ENCODE measurements around the gene RREB1. TPM values are rescaled to one million over a fixed set of nuclear protein-coding genes. Genes with fewer than 3 reads are reported as not detected.

The RREB1 gene
- total and polyA plus RNA-seq, 2 of the 4 experiments (the other 2 are of a cell fraction), result 8.4 to 14.5 TPM

DNA sequence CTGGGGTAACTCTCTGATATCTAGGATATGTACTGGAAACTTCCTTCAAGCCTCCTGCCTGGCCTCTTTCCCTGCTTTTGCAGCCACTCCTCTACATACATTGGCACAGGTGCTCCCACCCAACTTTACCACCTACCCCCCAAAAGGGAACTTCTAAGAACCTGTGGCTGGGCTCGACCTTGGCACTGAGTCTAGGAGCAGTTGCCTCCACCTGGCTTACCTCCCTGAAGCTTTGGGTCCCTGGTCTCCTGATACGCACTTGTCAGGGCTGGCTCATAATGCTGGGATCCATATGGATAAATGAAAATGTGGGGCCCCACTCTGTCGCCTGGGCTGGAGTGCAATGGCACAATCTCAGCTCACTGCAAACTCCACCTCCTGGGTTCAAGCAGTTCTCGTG lies 149.0 kb downstream of the RREB1 start:
- Histone ChIP-seq H3K18ac (ENCODE audit: low read depth, low read length) (no peak overlapping the region), H3K4me1 (ENCODE audit: control insufficient read depth, insufficient read depth, low read length) (peaks cover 3% of the 10 kb centered on the region), H3K9me3 (ENCODE audit: control insufficient read depth, insufficient read depth, low read length) (peaks cover 5% of the 10 kb centered on the region), H3K9me1 (ENCODE audit: insufficient read depth, low read length) (peaks cover 10% of the 10 kb centered on the region), H3K4me3 (ENCODE audit: insufficient read depth, low read depth, low read length) (no peak overlapping the region), H3K4ac (ENCODE audit: low read depth, low read length) (no peak overlapping the region), H2BK20ac (ENCODE audit: low read depth, low read length) (no peak overlapping the region), H2AFZ (replicated peaks; ENCODE audit: low read length, poor library complexity) (no peak overlapping the region), H3K14ac (replicated peaks; ENCODE audit: low read depth, low read length) (no peak overlapping the region), H3K9ac (ENCODE audit: low read depth, low read length) (no peak overlapping the region), H3K56ac (ENCODE audit: extremely low read depth, insufficient read depth, low read length) (no peak overlapping the region), H3K79me1 (ENCODE audit: low read depth in 1 of 2, low read length in 2 of 2) (no peaks in the 10 kb centered on the region), H4K91ac (ENCODE audit: insufficient read depth, low read depth, low read length) (no peak overlapping the region), H2BK15ac (ENCODE audit: low read depth, low read length) (no peak overlapping the region), H3K36me3 (ENCODE audit: control insufficient read depth, insufficient read depth, low read length) (0 out of 2 replicates have a peak, but pooled peaks cover 2% of the 10 kb centered on the region), H3K4me2 (ENCODE audit: low read depth, low read length) (no peak overlapping the region), H2AK5ac (ENCODE audit: low read depth, low read length) (no peak overlapping the region), H2BK5ac (ENCODE audit: low read depth, low read length, poor library complexity, severe bottlenecking) (no peak overlapping the region), H4K8ac (ENCODE audit: low read depth in 2 of 2, low read length in 2 of 2) (no peak overlapping the region), H3K23ac (ENCODE audit: low read depth, low read length) (no peak overlapping the region), H4K20me1 (ENCODE audit: insufficient read depth, low read length) (no peaks in the 10 kb centered on the region), H2AK9ac (replicated peaks; ENCODE audit: low read depth, low read length, poor library complexity) (no peak overlapping the region), H2BK120ac (ENCODE audit: low read depth, low read length) (no peak overlapping the region), H3K27ac (ENCODE audit: insufficient read depth, low read length) (no peak overlapping the region), H4K5ac (ENCODE audit: low read depth, low read length) (no peak overlapping the region), H3K27me3 (ENCODE audit: control insufficient read depth, insufficient read depth, low read length) (no peaks in the 10 kb centered on the region)
- in situ Hi-C loops (cut with MboI; ENCODE audit: low sequenced_read_pairs) (no loop called here), intact Hi-C loops (cut with micrococcal nuclease) (no loop called here), dilution Hi-C loops (cut with HindIII; ENCODE audit: low sequenced_read_pairs, unreplicated experiment) (no loop called here)
- no TSS peak for BruUV-seq (replicated peaks)
- ChIA-PET POLR2A (ENCODE audit: unreplicated experiment) (no interaction called here), CTCF (no interaction called here)
- no peak for ATAC-seq (ENCODE audit: low read depth)
- TF ChIP-seq, protein P1, sequence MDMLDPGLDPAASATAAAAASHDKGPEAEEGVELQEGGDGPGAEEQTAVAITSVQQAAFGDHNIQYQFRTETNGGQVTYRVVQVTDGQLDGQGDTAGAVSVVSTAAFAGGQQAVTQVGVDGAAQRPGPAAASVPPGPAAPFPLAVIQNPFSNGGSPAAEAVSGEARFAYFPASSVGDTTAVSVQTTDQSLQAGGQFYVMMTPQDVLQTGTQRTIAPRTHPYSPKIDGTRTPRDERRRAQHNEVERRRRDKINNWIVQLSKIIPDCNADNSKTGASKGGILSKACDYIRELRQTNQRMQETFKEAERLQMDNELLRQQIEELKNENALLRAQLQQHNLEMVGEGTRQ (IDR thresholded peaks at IDR 0.05; ENCODE audit: low read depth, low read length), result no peak
- TF ChIP-seq MAZ (IDR thresholded peaks at IDR 0.05; ENCODE audit: borderline replicate concordance, low read depth, low read length) (no peak), RAD21 (IDR thresholded peaks at IDR 0.05; ENCODE audit: low read length) (no peak)
- TF ChIP-seq, protein P2, sequence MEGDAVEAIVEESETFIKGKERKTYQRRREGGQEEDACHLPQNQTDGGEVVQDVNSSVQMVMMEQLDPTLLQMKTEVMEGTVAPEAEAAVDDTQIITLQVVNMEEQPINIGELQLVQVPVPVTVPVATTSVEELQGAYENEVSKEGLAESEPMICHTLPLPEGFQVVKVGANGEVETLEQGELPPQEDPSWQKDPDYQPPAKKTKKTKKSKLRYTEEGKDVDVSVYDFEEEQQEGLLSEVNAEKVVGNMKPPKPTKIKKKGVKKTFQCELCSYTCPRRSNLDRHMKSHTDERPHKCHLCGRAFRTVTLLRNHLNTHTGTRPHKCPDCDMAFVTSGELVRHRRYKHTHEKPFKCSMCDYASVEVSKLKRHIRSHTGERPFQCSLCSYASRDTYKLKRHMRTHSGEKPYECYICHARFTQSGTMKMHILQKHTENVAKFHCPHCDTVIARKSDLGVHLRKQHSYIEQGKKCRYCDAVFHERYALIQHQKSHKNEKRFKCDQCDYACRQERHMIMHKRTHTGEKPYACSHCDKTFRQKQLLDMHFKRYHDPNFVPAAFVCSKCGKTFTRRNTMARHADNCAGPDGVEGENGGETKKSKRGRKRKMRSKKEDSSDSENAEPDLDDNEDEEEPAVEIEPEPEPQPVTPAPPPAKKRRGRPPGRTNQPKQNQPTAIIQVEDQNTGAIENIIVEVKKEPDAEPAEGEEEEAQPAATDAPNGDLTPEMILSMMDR (conservative IDR thresholded peaks at IDR 0.05; ENCODE audit: low read depth, low read length), result no peak
- DNase-seq, result no peak
- no CpG with 5 or more reads among the region's 4 CpGs for WGBS, 2 experiments (ENCODE audit: extremely low coverage in 2 of 2, insufficient read length in 1 of 2)
